GF-D8 (cell line): ENCODE results near the gene PCDH17.
A peak's percentile ranks its signal among the peaks of the same experiment; 100 is the strongest.

Source experiments
- DNase-seq: peaks from one replicate; lab custom pipeline; 2025; lab: John Stamatoyannopoulos, UW

PCDH17 gene

GRCh38 chr13:57634839-57635165 lies 3.3 kb downstream of the PCDH17 start:
- DNase-seq, result no peak

GRCh38 chr13:57635541-57636085 lies 4.1 kb downstream of the PCDH17 start:
- no peak for DNase-seq

DNA sequence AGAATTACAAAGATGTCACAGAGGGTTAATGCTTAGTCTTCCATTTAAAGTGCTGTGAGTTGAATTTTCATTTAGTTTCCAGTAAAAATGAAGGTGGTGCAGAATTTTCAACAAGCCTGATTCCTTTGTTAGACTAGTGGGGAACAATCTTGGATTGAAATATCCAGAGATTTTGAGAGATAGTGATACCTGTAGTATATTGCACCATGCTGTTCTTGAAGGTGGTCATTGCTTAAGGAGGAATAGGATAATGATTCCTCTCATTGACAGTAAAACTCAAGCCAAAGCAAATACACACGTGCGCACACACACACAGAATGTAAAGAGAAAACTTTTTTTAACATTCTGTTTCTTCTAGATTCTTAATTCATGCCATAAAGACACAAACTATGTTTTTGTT lies 5.3 kb downstream of the PCDH17 start:
- DNase-seq, result no peak

GRCh38 chr13:57637515-57637914 lies 6.0 kb downstream of the PCDH17 start:
- DNase-seq, result no peak

GRCh38 chr13:57638186-57638890 lies 6.8 kb downstream of the PCDH17 start:
- DNase-seq, result no peak

DNA sequence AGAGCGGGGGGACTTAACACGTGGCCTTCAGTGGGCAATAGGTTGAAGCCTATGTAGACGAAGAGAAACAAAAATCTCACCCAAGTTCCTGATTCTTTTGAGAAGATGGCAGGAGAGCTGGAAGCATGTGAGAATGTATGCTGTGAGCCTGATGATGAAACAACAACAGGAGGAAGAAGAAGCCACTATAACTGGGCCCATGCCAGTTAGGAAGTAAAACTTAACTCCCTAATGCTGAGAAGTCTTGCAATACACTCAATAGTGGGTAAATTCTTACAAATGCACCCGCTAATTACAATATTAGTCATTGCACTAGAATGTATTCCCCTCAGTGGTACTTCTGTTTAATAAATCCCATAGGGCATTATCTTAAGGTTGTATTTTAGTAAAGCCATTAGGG lies 9.1 kb downstream of the PCDH17 start:
- peak; percentile 56 for DNase-seq

DNA sequence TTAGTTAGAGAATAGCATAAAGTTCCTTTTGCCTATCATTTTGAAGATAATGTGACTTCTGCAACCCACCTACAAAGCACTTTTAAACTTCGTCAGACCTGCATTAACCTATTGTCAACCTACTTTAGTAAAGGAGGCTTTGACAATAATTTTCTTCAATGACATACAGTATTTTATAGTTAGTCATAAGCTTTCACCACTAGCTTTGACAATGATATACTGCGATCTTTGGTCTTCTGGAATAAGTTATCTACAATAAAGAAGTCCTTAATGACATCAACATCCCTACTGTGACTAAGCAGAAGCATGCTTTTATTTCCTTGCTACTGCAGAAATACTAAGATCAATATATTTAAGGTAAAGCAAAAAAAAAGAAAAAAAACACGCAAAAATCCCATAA lies 9.5 kb downstream of the PCDH17 start:
- DNase-seq, result no peak

DNA sequence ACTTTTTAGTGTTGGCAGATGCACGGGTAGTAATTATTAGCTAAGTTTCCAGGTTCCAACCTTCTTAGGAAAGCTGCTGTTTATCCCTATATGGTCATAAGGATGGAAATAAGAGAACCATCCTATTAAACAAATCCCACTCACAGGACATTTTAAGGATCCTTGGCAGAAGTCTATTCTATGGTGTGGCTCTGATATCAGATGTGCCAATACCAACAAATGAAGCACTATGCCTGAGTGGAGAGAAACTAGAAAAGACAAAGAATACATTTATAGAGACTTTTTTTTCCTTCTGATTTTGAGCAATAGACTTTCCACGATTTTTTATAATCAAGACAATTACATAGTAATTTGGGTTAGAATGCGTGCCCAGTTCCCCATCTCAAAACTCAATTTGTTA lies 12.6 kb downstream of the PCDH17 start:
- no peak for DNase-seq

GRCh38 chr13:57653229-57653989 lies 21.9 kb downstream of the PCDH17 start:
- no peak for DNase-seq

- no peak for DNase-seq
These were observed 33.9 kb downstream of the PCDH17 start for GRCh38 chr13:57665481-57665880.

DNA sequence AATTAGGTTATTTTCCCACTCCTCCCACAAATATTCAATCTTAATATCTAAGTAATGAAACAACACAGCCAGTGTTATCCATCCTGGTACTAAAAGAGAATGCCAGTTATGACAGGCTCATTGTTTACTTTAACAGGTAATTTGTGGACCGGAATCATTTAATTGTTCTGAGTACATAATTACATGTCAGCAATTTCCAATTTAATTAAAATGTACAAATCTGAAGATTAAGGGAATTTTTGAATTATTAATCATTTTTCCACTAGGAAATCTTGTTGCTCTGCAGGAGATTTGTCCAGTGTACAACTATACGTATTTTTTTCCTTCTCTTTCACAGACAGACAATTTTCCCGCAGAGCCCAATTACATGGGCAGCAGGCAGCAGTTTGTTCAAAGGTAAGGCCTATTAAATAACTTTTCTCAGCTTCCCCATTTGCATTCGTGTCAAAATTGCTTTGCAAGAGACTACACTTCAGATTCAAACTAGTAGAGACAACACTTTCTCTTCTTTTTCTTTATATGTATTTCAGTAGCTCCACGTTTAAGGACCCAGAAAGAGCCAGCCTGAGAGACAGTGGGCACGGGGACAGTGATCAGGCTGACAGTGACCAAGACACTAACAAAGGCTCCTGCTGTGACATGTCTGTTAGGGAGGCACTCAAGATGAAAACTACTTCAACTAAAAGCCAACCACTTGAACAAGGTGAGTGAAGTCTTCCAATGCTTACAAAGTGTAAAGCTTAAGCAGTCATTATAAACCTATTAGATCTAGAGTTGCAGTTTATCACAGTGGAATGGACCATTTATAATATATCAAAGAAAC lies 34.8 kb downstream of the PCDH17 start:
- DNase-seq, result no peak

GRCh38 chr13:57672168-57672567 lies 40.6 kb downstream of the PCDH17 start:
- no peak for DNase-seq

- no peak for DNase-seq
These were observed 41.7 kb downstream of the PCDH17 start for GRCh38 chr13:57673197-57673596.

DNA sequence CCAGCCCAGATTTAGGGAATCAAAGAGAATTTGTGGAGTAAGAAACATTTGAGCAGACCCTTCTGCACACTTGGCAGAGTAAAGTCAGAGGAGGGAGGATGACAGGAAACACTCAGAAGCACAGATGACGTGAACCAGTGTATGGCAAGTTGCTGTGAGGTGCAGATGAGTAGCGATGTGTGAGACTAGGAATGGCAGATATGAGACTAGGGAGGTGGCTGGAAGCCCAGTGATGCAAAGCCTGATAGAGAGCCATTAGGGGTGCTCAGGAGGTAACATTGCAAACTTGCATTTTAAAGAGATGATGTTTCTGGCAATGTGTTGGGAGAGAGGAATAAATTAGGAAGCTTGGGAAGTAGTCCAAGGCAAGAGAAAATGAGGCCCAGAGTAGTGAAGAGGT lies 44.0 kb downstream of the PCDH17 start:
- no peak for DNase-seq

GRCh38 chr13:57680609-57681008 lies 49.1 kb downstream of the PCDH17 start:
- no peak for DNase-seq

DNA sequence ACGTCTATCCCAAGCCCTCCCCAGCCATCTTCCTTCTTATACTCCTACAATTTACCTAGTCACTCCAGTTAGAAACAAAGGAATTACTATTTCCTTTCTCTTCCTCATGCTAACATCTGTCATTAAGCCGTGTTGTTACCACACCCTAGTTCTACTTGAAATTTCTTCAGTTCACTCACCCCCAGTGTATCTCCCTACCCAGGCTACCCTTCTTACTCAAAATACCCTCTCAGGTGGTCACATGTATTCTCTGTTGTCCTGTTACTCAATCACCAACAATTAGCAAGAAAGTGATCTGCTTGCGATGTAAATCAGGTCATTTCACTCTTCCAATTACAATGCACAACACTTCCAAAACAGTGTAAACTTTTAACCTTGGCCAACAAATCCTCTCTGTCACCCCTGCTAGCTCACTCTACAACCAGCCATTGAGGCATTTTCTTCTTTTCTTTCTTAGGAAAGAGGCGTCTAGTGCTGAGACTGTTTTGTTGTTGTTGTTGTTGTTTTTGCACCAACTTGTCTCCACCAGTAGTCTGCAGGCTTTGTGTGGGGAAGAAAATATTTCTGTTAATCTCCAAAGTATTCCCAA lies 50.7 kb downstream of the PCDH17 start:
- no peak for DNase-seq

DNA sequence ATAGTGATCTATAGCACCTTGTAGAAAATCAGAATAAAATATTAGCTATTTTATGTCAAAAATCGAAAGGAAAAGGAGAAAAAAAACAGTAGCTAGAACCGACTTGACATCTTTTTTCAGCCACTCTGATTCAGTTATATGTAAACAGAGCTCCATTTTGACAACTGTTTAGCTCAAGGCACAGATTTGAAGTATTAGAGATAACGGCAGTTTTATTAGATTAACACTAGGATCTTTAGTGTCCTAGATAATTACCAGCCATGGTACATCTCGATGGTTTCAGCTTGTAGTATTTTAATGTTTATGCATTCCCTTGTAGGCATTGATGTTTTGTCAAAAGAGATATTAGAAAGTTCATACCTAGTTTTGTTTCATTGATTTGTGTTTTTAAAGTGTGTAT lies 67.3 kb downstream of the PCDH17 start:
- DNase-seq, result no peak

DNA sequence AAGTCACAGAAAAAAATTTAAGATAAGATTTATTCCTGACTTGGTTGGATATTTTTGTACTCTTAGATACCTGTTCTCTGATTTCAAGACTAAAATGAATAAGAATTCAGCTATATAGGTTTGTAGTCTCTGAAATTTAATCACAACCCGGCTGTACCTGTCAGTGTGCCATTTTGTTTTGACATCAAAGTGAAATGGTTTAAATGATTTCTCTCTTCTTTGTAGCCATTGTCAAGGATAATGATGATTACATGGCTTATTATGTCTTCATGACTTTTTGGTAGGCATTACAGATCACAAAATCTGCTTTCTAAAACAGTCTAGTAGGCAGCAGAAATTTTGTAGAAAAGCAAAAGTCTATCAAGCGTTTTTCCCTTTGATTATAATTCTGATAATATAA lies 72.5 kb downstream of the PCDH17 start:
- no peak for DNase-seq

- DNase-seq, result no peak
These were observed 84.8 kb downstream of the PCDH17 start for GRCh38 chr13:57716295-57716694.

DNA sequence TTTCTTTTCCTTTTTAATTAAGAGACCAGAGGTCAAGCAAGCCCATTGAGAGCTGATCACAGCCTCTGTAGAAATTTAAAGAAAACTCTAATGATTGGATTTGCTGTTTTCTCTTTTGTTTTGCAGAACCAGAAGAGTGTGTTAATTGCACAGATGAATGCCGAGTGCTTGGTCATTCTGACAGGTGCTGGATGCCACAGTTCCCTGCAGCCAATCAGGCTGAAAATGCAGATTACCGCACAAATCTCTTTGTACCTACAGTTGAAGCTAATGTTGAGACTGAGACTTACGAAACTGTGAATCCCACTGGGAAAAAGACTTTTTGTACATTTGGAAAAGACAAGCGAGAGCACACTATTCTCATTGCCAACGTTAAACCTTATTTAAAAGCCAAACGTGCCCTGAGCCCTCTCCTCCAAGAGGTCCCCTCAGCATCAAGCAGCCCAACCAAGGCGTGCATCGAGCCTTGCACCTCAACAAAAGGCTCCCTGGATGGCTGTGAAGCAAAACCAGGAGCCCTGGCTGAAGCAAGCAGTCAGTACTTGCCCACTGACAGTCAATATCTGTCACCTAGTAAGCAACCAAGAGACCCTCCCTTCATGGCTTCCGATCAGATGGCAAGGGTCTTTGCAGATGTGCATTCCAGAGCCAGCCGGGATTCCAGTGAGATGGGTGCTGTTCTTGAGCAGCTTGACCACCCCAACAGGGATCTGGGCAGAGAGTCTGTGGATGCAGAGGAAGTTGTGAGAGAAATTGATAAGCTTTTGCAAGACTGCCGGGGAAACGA lies 93.1 kb downstream of the PCDH17 start:
- no peak for DNase-seq

DNA sequence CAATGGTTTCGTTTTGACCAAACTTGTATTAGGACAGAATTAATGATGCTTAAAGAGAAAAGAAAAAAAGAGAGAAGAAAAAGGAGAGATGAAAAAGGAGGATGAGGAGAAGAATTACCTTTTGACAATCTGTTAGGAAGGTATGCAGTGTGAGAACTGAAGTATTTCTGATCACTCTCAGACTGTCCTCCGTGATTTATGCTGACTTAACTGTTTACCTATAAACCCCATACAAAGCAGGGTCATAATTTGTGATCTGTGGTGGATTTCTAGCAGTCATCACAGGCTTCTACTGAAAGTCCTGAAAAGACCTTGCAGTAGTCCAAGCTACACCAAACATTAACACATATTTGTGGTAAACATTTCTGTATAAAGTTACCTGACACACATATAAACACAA lies 93.9 kb downstream of the PCDH17 start:
- no peak for DNase-seq

DNA sequence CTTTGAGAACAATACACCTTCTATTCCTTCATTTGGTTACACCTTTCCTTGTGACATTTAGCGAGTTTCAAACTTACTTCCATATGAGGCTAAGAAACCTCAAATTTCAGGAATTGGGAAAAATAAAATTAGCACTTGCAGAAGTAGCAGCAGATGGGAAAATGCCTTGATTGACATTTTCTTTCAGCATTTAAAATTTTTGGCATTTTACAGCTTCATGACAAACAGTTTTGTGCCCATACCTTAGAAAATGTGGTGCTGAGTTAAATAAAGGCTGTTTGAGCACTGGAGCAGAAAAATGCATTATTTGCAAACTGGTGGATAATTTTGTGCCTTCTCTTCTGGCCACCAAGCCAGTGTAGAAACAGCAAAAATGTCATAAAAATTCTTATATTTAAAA lies 95.4 kb downstream of the PCDH17 start:
- DNase-seq, result no peak
